Muscle of leg (tissue), 11 donors: ENCODE results near the gene FEZF2. TPM values are rescaled to one million over a fixed set of nuclear protein-coding genes. Genes with fewer than 3 reads are reported as not detected.

Experiments
- DNase-seq: peaks from one replicate; pipeline ENCODE4 v3.0.0; 2013
- H3K27ac ChIP-seq: one replicate; pipeline ENCODE4 v1.5.1; 2013; ENCODE audit warnings: mild to moderate bottlenecking, low read length, control low read depth
- H3K27me3 ChIP-seq: one replicate; pipeline ENCODE4 v1.6.1; 2013; ENCODE audit warnings: low read length; ENCODE audit not compliant: control insufficient read depth, insufficient read depth
- H3K36me3 ChIP-seq: one replicate; pipeline ENCODE4 v1.6.1; 2013; ENCODE audit warnings: low read length; ENCODE audit not compliant: control insufficient read depth, insufficient read depth
- H3K4me1 ChIP-seq: one replicate; pipeline ENCODE4 v1.6.1; 2013; ENCODE audit warnings: low read length; ENCODE audit not compliant: control insufficient read depth, insufficient read depth
- H3K4me3 ChIP-seq: one replicate; pipeline ENCODE4 v1.5.1; 2013; ENCODE audit warnings: low read length, control low read depth
- H3K9me3 ChIP-seq: replicated peaks from 2 replicates; pipeline ENCODE4 v1.6.1; 2013; ENCODE audit warnings: low read depth, low read length; ENCODE audit not compliant: control insufficient read depth
- WGBS: methylation state at CpG from one replicate; pipeline ENCODE4 v1.1.5; 2013; ENCODE audit warnings: missing lambda C conversion rate; ENCODE audit not compliant: insufficient coverage; 5-methylcytosine and 5-hydroxymethylcytosine counted together
- polyA plus RNA-seq, 8 donors: library from polyadenylated mRNA; unstranded; fragments of 120-200 nt; gene quantifications; one replicate each; pipeline versions ENCODE4 v1.2.1 to v1.2.3, GENCODE V29; 2013; ENCODE audit warnings: inconsistent platforms in 1 of 8, low replicate concordance in 1 of 8; ENCODE audit not compliant: insufficient read length in 8 of 8, insufficient read depth in 1 of 8
- total RNA-seq: library from RNA; stranded (reverse); fragments of 120-200 nt; gene quantifications from one replicate; pipeline ENCODE4 v1.2.4, GENCODE V29; 2013

FEZF2 gene
- total and polyA plus RNA-seq, 9 donors, result 0.07 TPM; not detected in 8

DNA sequence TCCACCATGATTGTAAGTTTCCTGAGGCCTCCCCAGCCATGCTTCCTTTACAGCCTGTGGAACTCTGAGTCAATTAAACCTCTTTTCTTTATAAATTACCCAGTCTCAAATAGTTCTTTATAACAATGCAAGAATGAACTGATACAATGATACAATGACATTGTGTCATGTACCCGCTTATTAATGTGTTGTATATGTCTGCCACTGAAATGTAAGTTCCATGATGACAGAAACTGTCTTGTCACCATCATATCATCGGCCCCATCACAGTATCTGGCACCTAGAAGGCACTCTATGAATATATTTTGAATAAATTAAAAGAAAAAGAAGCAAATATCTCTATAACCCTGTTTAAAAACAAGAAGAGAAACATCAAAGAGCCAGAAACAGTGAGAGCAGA is 29.6 kb downstream of the FEZF2 start:
- H3K4me1 ChIP-seq, result no peaks in the 10 kb centered on the region
- no peaks in the 10 kb centered on the region for H3K27me3 ChIP-seq
- H3K4me3 ChIP-seq, result no peak overlapping the region
- no peaks in the 10 kb centered on the region for H3K36me3 ChIP-seq
- H3K27ac ChIP-seq, result no peak overlapping the region
- H3K9me3 ChIP-seq, result no peaks in the 10 kb centered on the region
- WGBS, result no CpG with 5 or more reads among the region's 2 CpGs
- DNase-seq, result no peak

DNA sequence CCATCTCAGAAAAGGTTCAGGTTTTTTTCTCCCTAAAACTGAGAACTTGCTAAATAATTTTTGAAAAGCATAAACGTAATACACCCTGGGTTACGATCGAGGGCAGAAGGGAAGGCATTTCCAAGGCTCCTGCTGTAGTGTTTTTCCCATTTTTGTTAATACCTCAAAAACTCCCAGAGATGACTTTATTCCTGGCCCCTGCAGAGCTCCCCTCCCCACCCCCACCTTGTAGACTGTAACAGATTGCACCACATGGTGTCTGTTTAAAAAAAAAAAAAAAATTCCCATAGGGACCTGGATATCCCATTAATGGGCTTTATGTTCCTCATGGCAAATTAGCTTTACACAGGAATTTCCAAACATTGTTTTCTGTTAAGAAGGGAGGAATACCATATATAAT is 38.2 kb downstream of the FEZF2 start:
- Histone ChIP-seq H3K36me3 (no peaks in the 10 kb centered on the region), H3K4me3 (no peak overlapping the region), H3K9me3 (no peaks in the 10 kb centered on the region), H3K4me1 (no peaks in the 10 kb centered on the region), H3K27me3 (no peaks in the 10 kb centered on the region), H3K27ac (no peak overlapping the region)
- no peak for DNase-seq
- WGBS, result 50% methylated on average over 1 of the region's 3 CpGs

DNA sequence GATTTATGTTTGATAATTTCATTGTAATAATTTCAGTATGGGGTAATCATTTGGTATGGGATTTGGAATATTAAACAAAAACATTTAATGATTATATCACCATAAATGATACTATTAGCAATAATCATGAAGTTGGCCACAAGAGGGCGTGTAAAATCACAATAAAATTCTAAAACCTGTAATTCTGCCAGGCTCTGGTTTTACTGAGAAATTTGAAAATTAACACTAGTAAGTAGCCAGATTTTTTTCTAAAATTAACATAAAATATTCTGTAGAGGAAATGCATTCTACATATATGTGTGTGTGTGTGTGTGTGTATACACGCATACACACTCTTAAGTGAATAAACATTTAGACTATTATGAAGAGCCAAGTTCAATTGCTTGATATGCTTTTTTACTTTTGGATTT is 40.5 kb downstream of the FEZF2 start:
- peak; percentile 26 for DNase-seq
- Histone ChIP-seq H3K9me3 (no peaks in the 10 kb centered on the region), H3K4me1 (no peaks in the 10 kb centered on the region), H3K36me3 (no peaks in the 10 kb centered on the region), H3K27me3 (no peaks in the 10 kb centered on the region), H3K27ac (no peak overlapping the region), H3K4me3 (no peak overlapping the region)
- WGBS, result no CpG with 5 or more reads among the region's 2 CpGs

DNA sequence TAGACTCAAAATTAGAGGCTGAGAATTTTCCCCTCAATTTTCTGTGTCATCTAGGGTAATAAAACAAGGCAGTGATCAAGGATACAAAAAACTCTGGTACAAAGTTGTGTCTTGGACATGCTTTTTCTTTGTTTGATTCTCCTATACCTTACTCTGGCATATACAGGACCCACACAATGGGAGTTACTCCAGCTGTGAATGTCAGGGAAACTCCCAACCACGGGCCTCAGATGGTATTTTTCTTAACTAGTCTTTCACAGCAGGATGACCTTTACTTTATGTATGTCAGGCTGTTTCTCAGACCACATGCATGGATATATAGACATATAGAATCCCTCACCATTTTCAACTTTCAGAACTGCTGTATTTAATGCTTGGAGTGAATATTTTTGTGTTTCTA is 41.3 kb downstream of the FEZF2 start:
- Histone ChIP-seq H3K36me3 (no peaks in the 10 kb centered on the region), H3K9me3 (no peaks in the 10 kb centered on the region), H3K27ac (no peak overlapping the region), H3K27me3 (no peaks in the 10 kb centered on the region), H3K4me3 (no peak overlapping the region), H3K4me1 (no peaks in the 10 kb centered on the region)
- no CpG with 5 or more reads among the region's 1 CpG for WGBS
- DNase-seq, result no peak

DNA sequence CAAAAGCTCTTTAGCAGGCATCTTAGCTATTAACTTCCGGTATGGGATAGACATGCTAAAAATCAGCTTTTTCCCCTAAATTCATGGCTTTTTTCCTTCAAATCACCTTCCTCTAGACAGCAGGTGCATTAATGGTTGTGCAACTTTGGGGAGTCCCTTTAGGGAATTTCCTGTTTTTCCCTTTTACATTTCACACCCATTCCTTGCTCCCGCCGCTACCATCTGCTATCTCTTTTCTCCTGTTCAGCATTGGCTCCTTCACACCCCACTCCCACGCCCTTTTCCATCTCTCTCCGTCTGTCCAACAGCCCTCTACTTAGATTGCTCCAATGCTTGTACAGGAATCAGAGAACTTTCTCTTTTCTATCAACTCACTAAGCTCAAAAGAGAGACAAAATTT is 43.4 kb downstream of the FEZF2 start:
- Histone ChIP-seq H3K4me3 (no peak overlapping the region), H3K36me3 (no peaks in the 10 kb centered on the region), H3K9me3 (no peaks in the 10 kb centered on the region), H3K4me1 (no peaks in the 10 kb centered on the region), H3K27ac (no peak overlapping the region), H3K27me3 (no peaks in the 10 kb centered on the region)
- DNase-seq, result no peak
- 80% methylated on average over 5 of the region's 5 CpGs for WGBS

DNA sequence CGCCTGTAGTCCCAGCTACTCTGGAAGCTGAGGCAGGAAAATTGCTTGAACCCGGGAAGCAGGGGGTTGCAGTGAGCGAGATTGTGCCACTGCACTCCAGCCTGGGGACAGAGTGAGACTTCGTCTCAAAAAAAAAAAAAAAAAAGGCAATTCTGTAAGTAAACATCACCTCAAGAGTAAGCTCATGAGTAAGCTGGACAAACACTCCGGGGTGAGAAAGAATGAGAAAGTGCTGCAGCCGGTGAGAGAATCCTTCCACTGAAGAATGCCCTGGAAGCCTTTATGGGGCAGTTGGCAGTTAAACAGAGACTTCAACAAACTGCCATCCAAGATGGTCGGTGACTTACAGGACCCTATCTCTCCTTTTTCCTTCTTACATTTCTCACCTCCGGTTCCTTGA is 47.5 kb downstream of the FEZF2 start:
- H3K4me3 ChIP-seq, result no peak overlapping the region
- no peaks in the 10 kb centered on the region for H3K4me1 ChIP-seq
- no CpG with 5 or more reads among the region's 8 CpGs for WGBS
- no peaks in the 10 kb centered on the region for H3K27me3 ChIP-seq
- no peaks in the 10 kb centered on the region for H3K9me3 ChIP-seq
- H3K36me3 ChIP-seq, result no peaks in the 10 kb centered on the region
- H3K27ac ChIP-seq, result no peak overlapping the region
- no peak for DNase-seq

DNA sequence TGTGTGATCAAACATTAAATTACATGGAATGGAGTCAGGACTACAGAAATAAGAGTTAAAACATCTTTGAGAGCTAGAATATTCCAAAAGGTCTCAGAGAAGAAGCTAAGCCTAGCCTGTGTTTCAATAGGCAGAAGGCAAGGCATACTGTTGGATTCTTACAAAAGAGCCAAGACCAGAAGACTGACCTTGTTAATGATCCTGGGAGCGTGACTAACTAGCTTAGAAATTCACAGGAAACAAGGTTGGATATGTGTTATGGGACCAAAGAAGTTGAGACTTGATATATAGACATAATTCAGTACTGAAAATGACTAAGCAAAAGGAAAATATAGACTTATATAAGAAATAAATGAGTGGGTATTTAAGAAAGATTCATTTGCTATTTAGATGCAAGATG is 50.1 kb downstream of the FEZF2 start:
- WGBS, result no CpG with 5 or more reads among the region's 1 CpG
- H3K4me3 ChIP-seq, result no peak overlapping the region
- no peaks in the 10 kb centered on the region for H3K27me3 ChIP-seq
- no peak overlapping the region for H3K27ac ChIP-seq
- H3K4me1 ChIP-seq, result peaks cover 7% of the 10 kb centered on the region
- H3K36me3 ChIP-seq, result no peaks in the 10 kb centered on the region
- no peak for DNase-seq
- H3K9me3 ChIP-seq, result peaks cover 2% of the 10 kb centered on the region
